HG03469 (cell line): ENCODE data around the gene C10orf71.

ENCODE experiments used
- ATAC-seq: cut with Tn5 transposase; IDR thresholded peaks from one replicate; pipeline ENCODE4 v1.9.1; 2021; ENCODE audit warnings: mild to moderate bottlenecking, moderate library complexity, moderate number of reproducible peaks; ENCODE audit not compliant: unreplicated experiment

C10orf71 gene

GRCh38 chr10:49273626-49274025 lies 25.3 kb upstream of the C10orf71 start:
- no peak for ATAC-seq

- no peak for ATAC-seq
These were observed 24.1 kb upstream of the C10orf71 start for GRCh38 chr10:49274886-49275285.

DNA sequence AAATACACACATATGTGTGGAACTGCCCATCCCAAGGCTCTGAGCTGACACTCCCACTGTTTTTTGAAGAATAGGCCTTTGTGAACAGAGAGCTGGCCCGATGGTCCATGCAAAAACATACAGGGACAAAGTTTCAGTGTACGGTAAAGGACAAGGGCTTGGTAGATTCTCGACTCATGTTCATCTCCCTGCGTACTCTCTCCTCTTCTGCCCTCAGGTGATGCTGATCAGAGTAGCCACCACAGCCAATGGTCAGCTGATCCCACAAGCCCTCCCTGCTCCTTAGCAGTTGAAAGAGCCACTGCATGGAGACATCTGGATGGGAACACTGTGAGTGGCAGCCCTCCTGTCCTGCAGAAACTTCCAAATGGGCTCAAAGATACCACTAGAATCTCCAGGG lies 23.1 kb upstream of the C10orf71 start:
- no peak for ATAC-seq

- ATAC-seq = no peak
These were observed 22.4 kb upstream of the C10orf71 start for GRCh38 chr10:49276596-49276995.

DNA sequence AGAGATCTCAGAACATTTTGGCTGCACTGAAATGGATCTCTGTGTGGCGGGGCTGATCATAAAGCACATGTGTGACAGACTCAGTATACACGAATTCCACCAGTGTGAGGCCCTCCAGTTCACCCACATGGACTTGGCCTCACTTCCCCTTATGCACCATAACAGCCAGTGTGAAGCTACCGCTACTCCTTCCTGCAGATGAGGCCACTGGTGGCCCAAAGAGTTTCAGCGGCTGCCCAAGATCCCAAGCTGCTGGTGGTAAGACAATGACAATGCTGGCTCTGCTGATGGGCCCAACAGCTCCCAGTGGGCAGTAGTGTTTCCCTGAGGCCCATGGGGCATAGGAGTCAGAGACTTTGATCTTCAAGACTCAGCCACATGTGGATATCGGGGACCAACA lies 21.0 kb upstream of the C10orf71 start:
- ATAC-seq = no peak

GRCh38 chr10:49278497-49278981 lies 20.4 kb upstream of the C10orf71 start:
- ATAC-seq = no peak

DNA sequence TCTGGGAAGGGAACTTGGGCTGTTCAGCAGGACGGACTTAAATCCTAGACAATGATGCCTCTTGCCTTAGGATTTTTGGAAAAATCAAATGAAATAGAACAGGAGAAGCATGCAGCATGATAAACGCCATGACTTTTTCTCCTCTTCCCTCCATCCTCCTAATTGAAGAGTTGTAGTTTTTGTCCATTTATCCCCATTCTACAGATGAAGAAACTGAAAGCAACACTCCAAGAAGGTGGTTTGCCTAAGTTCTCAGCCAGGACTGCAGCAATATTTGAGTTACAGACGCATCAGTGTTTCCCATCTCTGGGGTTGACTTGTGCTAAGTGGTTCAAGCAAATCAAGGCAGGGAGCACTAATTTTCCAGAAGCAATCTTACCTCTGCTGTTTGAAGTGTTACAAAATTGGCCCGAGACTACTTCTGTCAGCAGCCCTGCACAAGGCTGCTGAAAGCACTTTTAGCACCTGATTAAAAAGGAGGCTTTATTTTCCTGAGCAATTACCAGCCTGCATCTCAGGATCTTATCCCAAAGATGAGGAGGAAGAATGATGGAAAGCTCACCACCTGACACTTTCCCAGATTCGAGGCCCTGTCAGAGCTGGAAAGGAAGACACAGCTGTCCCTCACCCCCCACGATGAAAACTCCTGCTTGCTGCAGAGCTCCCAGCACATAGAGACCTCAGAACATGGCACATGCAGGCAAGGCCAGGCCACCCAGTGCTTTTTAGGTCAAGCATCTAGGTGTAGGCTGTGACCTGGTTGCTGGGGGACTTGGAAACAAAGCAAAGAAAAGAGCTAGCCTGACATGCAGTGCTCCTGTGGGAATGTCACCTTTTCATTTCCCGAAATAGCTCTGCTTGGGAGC lies 19.7 kb upstream of the C10orf71 start:
- ATAC-seq = no peak

DNA sequence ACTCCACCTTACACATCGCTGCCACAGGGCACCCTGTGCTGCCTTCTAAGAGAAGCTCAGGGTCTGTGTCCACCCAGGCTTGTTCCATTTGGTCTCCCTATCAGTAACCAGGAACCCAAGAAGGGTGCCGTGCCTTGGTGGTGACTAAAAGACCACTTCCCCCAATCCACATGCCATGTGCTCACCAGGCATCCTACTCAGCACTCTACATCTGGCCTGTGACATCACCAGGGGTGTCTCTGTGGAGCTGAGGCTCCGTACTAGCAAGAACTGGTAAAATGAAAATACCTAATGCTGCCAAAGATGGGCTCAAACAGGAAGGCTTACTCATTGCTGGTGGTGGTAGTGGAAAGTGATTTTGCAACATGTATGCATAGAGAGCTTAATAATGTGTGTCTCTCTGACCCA lies 19.0 kb upstream of the C10orf71 start:
- ATAC-seq = no peak

DNA sequence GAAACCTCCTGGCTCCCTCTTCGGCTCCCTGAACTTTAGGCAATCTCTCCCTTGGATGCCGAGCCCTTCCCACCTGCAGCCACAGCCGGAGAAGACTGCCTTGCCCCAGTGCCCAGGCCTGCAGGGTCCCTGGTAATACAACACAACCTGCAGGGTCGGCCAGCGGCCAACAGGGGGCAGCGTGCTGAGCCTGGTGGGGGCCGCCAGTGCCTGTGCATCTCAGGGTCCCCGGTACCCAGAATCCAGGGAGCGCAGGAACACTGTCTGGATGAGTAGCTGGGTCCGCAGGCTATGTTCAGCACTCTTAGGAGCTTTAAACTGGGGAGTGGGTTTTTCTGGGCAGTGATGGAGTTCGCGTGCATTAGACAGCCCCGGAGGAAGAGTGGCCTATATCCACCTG lies 17.5 kb upstream of the C10orf71 start:
- no peak for ATAC-seq

DNA sequence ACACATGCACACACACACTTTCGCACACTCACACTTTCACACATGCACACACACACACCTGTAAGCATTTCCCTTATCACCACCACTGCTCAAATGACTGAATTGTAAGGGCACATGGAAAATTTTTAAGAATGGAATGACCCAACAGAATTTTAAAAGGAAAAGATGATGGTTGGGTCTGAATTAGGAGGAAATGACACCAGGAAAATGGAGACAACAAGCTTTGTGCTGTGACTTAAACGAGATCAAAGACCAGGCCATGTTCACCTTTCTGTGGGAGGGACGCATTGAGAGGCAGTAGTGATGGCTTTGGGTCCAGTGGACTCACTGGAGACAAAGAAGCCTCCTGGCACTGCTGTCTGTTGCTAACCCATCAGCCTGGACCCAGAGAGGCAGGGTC lies 16.7 kb upstream of the C10orf71 start:
- ATAC-seq = no peak

GRCh38 chr10:49282879-49283341 lies 16.1 kb upstream of the C10orf71 start:
- no peak for ATAC-seq

- ATAC-seq = no peak
These were observed 15.5 kb upstream of the C10orf71 start for GRCh38 chr10:49283491-49283890.

GRCh38 chr10:49284356-49284755 lies 14.6 kb upstream of the C10orf71 start:
- no peak for ATAC-seq

- ATAC-seq = no peak
These were observed 13.7 kb upstream of the C10orf71 start for GRCh38 chr10:49285232-49285631.

GRCh38 chr10:49286686-49287085 lies 12.3 kb upstream of the C10orf71 start:
- no peak for ATAC-seq

- ATAC-seq = no peak
These were observed 11.2 kb upstream of the C10orf71 start for GRCh38 chr10:49287689-49288340.

DNA sequence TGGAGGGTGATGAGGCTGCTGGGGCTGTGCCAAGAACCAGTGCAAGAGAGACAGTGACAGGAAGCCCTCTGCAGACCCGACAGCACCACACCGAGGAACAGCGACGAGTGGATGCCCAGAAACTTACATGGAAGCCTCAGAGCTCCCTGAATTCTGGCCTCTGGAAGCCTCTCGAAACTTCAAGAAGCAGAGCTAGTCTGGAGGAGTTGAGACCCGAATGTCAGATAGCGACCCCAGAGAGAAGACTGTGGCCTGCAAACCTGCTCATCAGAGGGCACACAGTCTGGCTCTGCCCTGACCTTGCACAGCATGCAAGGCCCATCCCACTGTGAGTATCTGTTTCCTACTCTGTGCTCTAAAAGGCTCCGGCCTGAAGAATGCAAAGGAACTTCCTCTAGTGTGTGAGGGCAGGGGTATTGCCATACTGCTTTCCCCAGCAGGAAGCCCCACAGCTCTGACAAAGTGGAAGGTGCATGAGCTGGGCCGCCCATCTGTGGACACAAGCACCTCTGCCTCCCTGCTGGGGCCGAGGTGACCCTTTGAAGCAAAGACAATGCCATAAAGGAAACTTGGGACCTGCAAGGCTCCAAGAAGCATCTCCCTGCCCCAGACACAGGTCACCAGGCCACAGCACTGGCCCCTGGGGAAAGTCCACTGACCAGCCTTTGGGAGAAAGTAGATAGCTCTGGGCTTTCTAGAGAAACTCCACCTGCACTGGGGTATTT lies 10.5 kb upstream of the C10orf71 start:
- ATAC-seq = no peak

GRCh38 chr10:49289480-49289879 lies 9.5 kb upstream of the C10orf71 start:
- ATAC-seq = no peak

DNA sequence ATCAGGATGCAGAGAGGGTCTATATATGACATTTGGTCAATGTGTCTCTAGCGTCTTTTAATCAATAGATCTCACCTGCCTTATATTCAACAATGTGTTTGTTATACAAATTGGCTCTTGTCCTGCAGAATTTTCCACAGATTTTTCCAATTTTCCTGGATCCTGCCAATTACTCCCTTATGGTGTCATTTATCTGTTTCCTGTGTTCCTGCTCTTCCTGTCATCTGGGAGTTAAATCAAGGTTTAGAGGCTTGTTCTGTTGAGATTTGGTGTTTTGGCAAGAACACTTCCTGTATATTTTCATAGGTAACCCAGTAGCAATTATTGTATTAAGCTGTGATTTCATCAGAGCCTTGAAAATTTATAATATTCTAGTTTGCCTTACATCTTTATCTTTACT lies 8.8 kb upstream of the C10orf71 start:
- no peak for ATAC-seq

DNA sequence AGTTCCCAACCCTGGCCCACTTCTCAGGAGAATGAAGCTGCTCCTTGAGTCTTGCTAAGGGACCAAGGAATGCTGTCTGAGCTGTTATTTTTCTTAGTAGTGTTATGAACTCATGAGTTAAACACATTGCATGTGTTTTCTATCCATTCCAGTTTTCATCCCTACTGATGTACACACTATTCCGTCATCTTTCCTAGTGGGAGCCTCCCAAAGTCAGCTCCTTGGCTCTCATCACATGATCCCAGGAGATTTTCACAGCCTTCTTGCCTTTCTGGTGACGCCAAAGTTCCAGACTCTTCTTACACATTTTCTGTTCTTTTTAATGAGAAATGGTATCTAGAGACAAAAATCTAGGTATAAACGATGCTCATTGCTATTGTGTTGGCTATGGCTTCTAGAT lies 8.4 kb upstream of the C10orf71 start:
- ATAC-seq = no peak

GRCh38 chr10:49292565-49293207 lies 6.3 kb upstream of the C10orf71 start:
- ATAC-seq = no peak
